OCI-LY3 (cell line): ENCODE results near the gene TROAP.

Experiments used
- CTCF ChIP-seq: fragments of 200-600, 300-600 bp; sonication (generic); IDR thresholded peaks from 2 replicates; pipeline ENCODE4 v1.5.1; 2014; ENCODE audit warnings: antibody characterized with exemption, low read length, low read depth
- EZH2phosphoT487 ChIP-seq: fragments of 200-600 bp; shearing (Covaris generic); IDR thresholded peaks from 2 replicates; pipeline ENCODE4 v1.6.1; 2018; ENCODE audit warnings: antibody characterized with exemption, mixed run types, low read depth

GRCh38 chr12:49330032-49330619 lies 7.1 kb downstream of the TROAP start:
- TF ChIP-seq CTCF: no peak
- no peak for TF ChIP-seq EZH2phosphoT487
